Sigmoid colon (tissue), 7 donors: ENCODE data around the gene PDGFD. TPM values are rescaled to one million over a fixed set of nuclear protein-coding genes. Genes with fewer than 3 reads are reported as not detected.

Source experiments
- DNase-seq: peaks from one replicate; pipeline ENCODE4 v3.0.0-alpha.2; 2019
- H3K27ac ChIP-seq, 4 donors: fragments of 200-600 bp; sonication (generic); one replicate each; pipeline ENCODE4 v1.5.1; 2016 to 2019; ENCODE audit warnings: mild to moderate bottlenecking in 1 of 4
- H3K27me3 ChIP-seq, 3 donors: fragments of 200-600 bp; sonication (generic); one replicate each; pipeline ENCODE4 v1.5.1; 2019; ENCODE audit warnings: mild to moderate bottlenecking in 1 of 3
- H3K36me3 ChIP-seq, 4 donors: fragments of 200-600 bp; sonication (generic); one replicate each; pipeline ENCODE4 v1.5.1; 2016 to 2019
- H3K4me1 ChIP-seq, 4 donors: fragments of 200-600 bp; sonication (generic); one replicate each; pipeline ENCODE4 v1.5.1; 2017 to 2019
- H3K4me3 ChIP-seq, 4 donors: fragments of 200-600 bp; sonication (generic); one replicate each; pipeline ENCODE4 v1.5.1; 2017 to 2019; ENCODE audit warnings: mild to moderate bottlenecking in 2 of 4, moderate library complexity in 1 of 4
- H3K9me3 ChIP-seq, 4 donors: fragments of 200-600 bp in 3 of 4; sonication (generic) in 3 of 4; one replicate each; pipeline versions ENCODE4 v1.5.1 to v1.6.1; 2013 to 2019
- CTCF ChIP-seq, 4 experiments: fragments of 450-650 bp in 3 of 4; fragments of 200-600 bp in 1 of 4; IDR thresholded peaks; one replicate each; pipeline ENCODE4 v1.5.1; 2016 to 2019; ENCODE audit warnings: antibody characterized with exemption in 4 of 4, mild to moderate bottlenecking in 3 of 4, moderate library complexity in 2 of 4
- EP300 ChIP-seq, 4 donors: sonication (generic); formaldehyde crosslinking; IDR thresholded peaks; one replicate each; pipeline ENCODE4 v1.6.1; 2017; ENCODE audit warnings: antibody characterized with exemption in 4 of 4
- POLR2A ChIP-seq, 2 donors: fragments of 450-650 bp; IDR thresholded peaks; one replicate each; pipeline ENCODE4 v1.6.1; 2016; ENCODE audit warnings: antibody characterized with exemption in 2 of 2, mild to moderate bottlenecking in 2 of 2, moderate library complexity in 2 of 2
- POLR2AphosphoS5 ChIP-seq, 4 donors: sonication (generic); formaldehyde crosslinking; IDR thresholded peaks; one replicate each; pipeline ENCODE4 v1.6.1; 2017; ENCODE audit warnings: antibody characterized with exemption in 4 of 4
- WGBS, 2 donors: extraction: QIAGEN DNeasy Blood & Tissue Kit; methylation state at CpG; one replicate each; pipeline ENCODE4 v1.1.7; 2013; 5-methylcytosine and 5-hydroxymethylcytosine counted together
- intact Hi-C: fragments of 100-400 bp; cut with DNase I; formaldehyde crosslinking; loops from one replicate; pipeline ENCODE4 v1.15.1; 2023
- polyA plus RNA-seq, 3 donors: library from polyadenylated mRNA; stranded (reverse); fragments of 200-250 nt; gene quantifications; one replicate each; pipeline ENCODE4 v1.2.3, GENCODE V29; 2013
- total RNA-seq, 4 donors: library from RNA; depleted of rRNA; stranded (reverse); fragments of >200 nt; gene quantifications; one replicate each; pipeline ENCODE4 v1.1.0, GENCODE V29; 2016
- donor health status: healthy with polysubstance abuse.
- donor health status: Bipolar disorder and iron deficiency.
- donor health status: healthy.

PDGFD gene
- total and polyA plus RNA-seq, 7 donors: 0.69 to 11.6 (median 7.9) TPM

- Histone ChIP-seq H3K4me1 (no peaks in the 10 kb centered on the region), H3K4me3 (no peak overlapping the region), H3K27me3 (no peaks in the 10 kb centered on the region), H3K9me3 (no peaks in the 10 kb centered on the region), H3K36me3 (no peaks in the 10 kb centered on the region), H3K27ac (no peak overlapping the region)
- no peak for DNase-seq
- WGBS, 2 donors: 89 to 95% methylated on average over 2 of the region's 2 CpGs
- intact Hi-C loops: no loop called here
- TF ChIP-seq POLR2AphosphoS5 (IDR thresholded peaks at IDR 0.05) (no peak), POLR2A (IDR thresholded peaks at IDR 0.05) (no peak), CTCF (IDR thresholded peaks at IDR 0.05) (no peak), EP300 (IDR thresholded peaks at IDR 0.05) (no peak)
Observed at GRCh38 chr11:104024572-104024971, 139.4 kb downstream of the PDGFD start.

DNA sequence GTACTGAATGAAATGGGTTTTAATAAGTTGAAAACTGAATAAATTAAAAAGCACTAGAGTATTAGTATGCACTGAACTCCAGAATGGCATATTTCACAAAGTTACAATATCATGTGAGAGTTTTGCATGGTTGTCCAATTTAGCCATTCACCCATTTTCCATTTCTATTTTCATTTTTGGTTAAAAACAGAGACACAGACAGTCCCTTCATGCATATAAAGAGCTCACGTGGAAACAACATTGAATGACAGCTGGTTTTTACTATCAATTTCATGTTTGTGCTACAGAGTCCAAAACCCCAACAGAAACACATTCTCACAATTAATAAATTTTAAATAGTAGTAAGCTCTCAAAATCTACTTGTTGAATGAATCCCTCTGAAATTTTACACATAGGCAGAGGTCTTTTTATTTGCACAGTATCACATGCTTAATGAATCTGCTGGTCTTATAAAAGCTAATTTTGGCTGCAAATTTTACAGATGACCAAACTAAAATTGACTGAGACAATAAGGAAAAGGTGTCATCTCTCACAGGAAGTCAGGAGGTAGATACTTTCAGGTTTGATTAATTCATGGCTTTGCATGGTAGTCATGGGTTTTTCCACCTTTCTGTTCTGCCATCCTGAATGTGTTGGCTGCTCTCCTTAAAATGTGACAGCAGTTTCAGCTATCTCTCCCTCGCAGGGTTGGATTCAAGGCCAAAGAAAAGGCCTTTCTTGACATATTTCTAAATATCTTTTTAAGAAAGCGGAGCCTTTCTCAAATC lies 148.1 kb downstream of the PDGFD start:
- no peak for TF ChIP-seq EP300 (IDR thresholded peaks at IDR 0.05)
- no peak for TF ChIP-seq POLR2AphosphoS5 (IDR thresholded peaks at IDR 0.05)
- no peak for TF ChIP-seq POLR2A (IDR thresholded peaks at IDR 0.05)
- no peak for TF ChIP-seq CTCF (IDR thresholded peaks at IDR 0.05)
- intact Hi-C loops: no loop called here
- 85% methylated on average over 3 of the region's 3 CpGs for WGBS, 2 donors

GRCh38 chr11:104011044-104011443 lies 152.9 kb downstream of the PDGFD start:
- Histone ChIP-seq H3K4me3 (no peak overlapping the region), H3K27ac (no peak overlapping the region), H3K27me3 (no peaks in the 10 kb centered on the region), H3K9me3 (no peaks in the 10 kb centered on the region), H3K4me1 (peaks cover 0 to 2% (median under 1%) of the 10 kb centered on the region in 4 donors), H3K36me3 (no peaks in the 10 kb centered on the region)
- DNase-seq: no peak
- WGBS, 2 donors: 92 to 93% methylated on average over 2 of the region's 2 CpGs
- TF ChIP-seq EP300 (IDR thresholded peaks at IDR 0.05) (no peak), POLR2A (IDR thresholded peaks at IDR 0.05) (no peak), CTCF (IDR thresholded peaks at IDR 0.05) (no peak), POLR2AphosphoS5 (IDR thresholded peaks at IDR 0.05) (no peak)
- intact Hi-C loops: no loop called here

More for the DNA sequence above, 148.1 kb downstream of the PDGFD start:
- no peak overlapping the region for H3K27ac ChIP-seq
- H3K4me1 ChIP-seq: no peaks in the 10 kb centered on the region
- no peaks in the 10 kb centered on the region for H3K36me3 ChIP-seq
- H3K4me3 ChIP-seq: no peak overlapping the region
- H3K27me3 ChIP-seq: no peaks in the 10 kb centered on the region
- H3K9me3 ChIP-seq: no peaks in the 10 kb centered on the region
- no peak for DNase-seq

DNA sequence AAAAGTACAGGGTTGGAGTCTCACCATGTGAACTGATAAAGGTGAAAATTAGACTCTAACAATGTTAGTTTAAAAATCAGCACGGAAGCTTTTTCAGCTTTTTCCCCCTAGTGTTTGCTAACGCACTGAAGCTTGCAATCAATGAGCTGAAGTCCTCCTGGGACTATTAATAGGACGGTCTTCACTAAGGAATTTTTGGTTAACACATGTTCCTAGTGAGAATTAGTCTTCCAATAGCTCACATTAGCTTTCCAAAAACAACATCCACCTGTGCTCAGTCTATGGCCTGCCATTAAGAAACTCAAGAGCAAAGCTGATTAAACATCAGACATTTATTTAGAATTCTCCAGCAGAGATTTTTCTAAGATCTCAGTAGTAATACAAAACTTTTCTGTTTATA lies 154.2 kb downstream of the PDGFD start:
- Histone ChIP-seq H3K27ac (no peak overlapping the region), H3K4me3 (no peak overlapping the region), H3K4me1 (peaks cover 0 to 13% (median 9%) of the 10 kb centered on the region in 4 donors), H3K27me3 (no peaks in the 10 kb centered on the region), H3K9me3 (no peaks in the 10 kb centered on the region), H3K36me3 (no peaks in the 10 kb centered on the region)
- intact Hi-C loops: no loop called here
- 69 to 85% methylated on average over 3 of the region's 3 CpGs for WGBS, 2 donors
- DNase-seq: no peak
- no peak for TF ChIP-seq CTCF (IDR thresholded peaks at IDR 0.05)
- no peak for TF ChIP-seq POLR2A (IDR thresholded peaks at IDR 0.05)
- TF ChIP-seq EP300 (IDR thresholded peaks at IDR 0.05): no peak
- no peak for TF ChIP-seq POLR2AphosphoS5 (IDR thresholded peaks at IDR 0.05)
